Hematopoietic multipotent progenitor cell (in vitro differentiated cells): Measurements from ENCODE around the gene DBNL. TPM values are rescaled to one million over a fixed set of nuclear protein-coding genes. Genes with fewer than 3 reads are reported as not detected.
"Not testable (repeated sequence)": the region's sequence is repeated elsewhere in the genome, so short reads cannot be mapped to it uniquely, and the experiment has no call there.

Experiments
- DNase-seq, 3 donors: peaks; one replicate each; pipeline ENCODE4 v3.0.0-alpha.2; 2011 to 2015; ENCODE audit warnings: low read depth in 2 of 3, low spot score in 2 of 3
- total RNA-seq: library from RNA; depleted of rRNA; stranded (reverse); fragments of >200 nt; gene quantifications from one replicate; pipeline ENCODE4 v1.2.3, GENCODE V29; 2012

The DBNL gene
- 125 TPM for total RNA-seq

GRCh38 chr7:44044315-44045225 is at the start of gene DBNL:
DBNL (plus strand) TSS chr7:44044702; CDS start chr7:44044738, 36 bp downstream.
- DNase-seq: peak; percentile 63 to 80 (median 78)

GRCh38 chr7:43997532-43997931 is 47.0 kb upstream of the DBNL start, which contains the start of gene SPDYE1:
SPDYE1 (plus strand) TSS chr7:43997897; CDS start chr7:43999950, 2,053 bp downstream.
- not testable (repeated sequence) for DNase-seq

- not testable (repeated sequence) for DNase-seq
These were observed 32.4 kb upstream of the DBNL start for GRCh38 chr7:44012081-44012480.

- DNase-seq: not testable (repeated sequence)
These were observed 29.4 kb upstream of the DBNL start for GRCh38 chr7:44015090-44015489.

- peak; percentile 94 to 99 (median 97) for DNase-seq
These were observed 25.4 kb upstream of the DBNL start for GRCh38 chr7:44018857-44019807.

- DNase-seq: not testable (repeated sequence)
These were observed 24.7 kb upstream of the DBNL start for GRCh38 chr7:44019825-44020224.

- DNase-seq: not testable (repeated sequence)
These were observed 22.4 kb upstream of the DBNL start for GRCh38 chr7:44022069-44022468.

- DNase-seq: not testable (repeated sequence)
These were observed 21.6 kb upstream of the DBNL start for GRCh38 chr7:44022796-44023467.

- DNase-seq: not testable (repeated sequence)
These were observed 15.1 kb upstream of the DBNL start for GRCh38 chr7:44029433-44029832.

- not testable (repeated sequence) for DNase-seq
These were observed 14.5 kb upstream of the DBNL start for GRCh38 chr7:44030029-44030428.

GRCh38 chr7:44031319-44031718 is 13.2 kb upstream of the DBNL start:
- DNase-seq: not testable (repeated sequence)

GRCh38 chr7:44032031-44032430 is 12.5 kb upstream of the DBNL start:
- DNase-seq: not testable (repeated sequence)

GRCh38 chr7:44033971-44034844 is 10.3 kb upstream of the DBNL start:
- DNase-seq: not testable (repeated sequence)

GRCh38 chr7:44036364-44036763 is 8.1 kb upstream of the DBNL start:
- not testable (repeated sequence) for DNase-seq

GRCh38 chr7:44037951-44038350 is 6.6 kb upstream of the DBNL start:
- DNase-seq: not testable (repeated sequence)

GRCh38 chr7:44038553-44038952 is 5.9 kb upstream of the DBNL start:
- not testable (repeated sequence) for DNase-seq

- DNase-seq: peak; percentile 37 to 91 (median 85)
These were observed 5.4 kb upstream of the DBNL start for GRCh38 chr7:44038961-44039558.

- not testable (repeated sequence) for DNase-seq
These were observed 4.6 kb upstream of the DBNL start for GRCh38 chr7:44039800-44040492.
